HCT116 (cell line): ENCODE data around the gene ELK4. TPM values are rescaled to one million over a fixed set of nuclear protein-coding genes. Genes with fewer than 3 reads are reported as not detected.

Experiments
- ATAC-seq: fragments of 200-7000 bp; cut with Tn5 transposase; 2 replicates; pipeline ENCODE4 v1.9.1; 2020; ENCODE audit warnings: mild to moderate bottlenecking, moderate library complexity
- BruUV-seq: library from RNA; stranded (reverse); fragments of 400-500 nt; replicated peaks from 2 replicates; lab custom pipeline; 2021; lab: Mats Ljungman, UMichigan
- CTCF ChIA-PET: fragments of 300-600 bp; sonication (Branson Sonifier 250); formaldehyde crosslinking; loops from one replicate; lab custom pipeline; 2021; ENCODE audit warnings: antibody characterized with exemption; lab: Charles Lee
- POLR2A ChIA-PET: fragments of 300-600, 350-600 bp; sonication (Branson Sonifier 250); formaldehyde crosslinking; loops from one replicate; lab custom pipeline; 2021; ENCODE audit warnings: antibody characterized with exemption; lab: Charles Lee
- RAD21 ChIA-PET, 2 experiments: fragments of 300-600 bp; sonication (Branson Sonifier 250); formaldehyde crosslinking; loops; one replicate each; lab custom pipeline; 2023; ENCODE audit warnings: low total read pairs in 2 of 2; ENCODE audit not compliant: uncharacterized antibody in 2 of 2, unreplicated experiment in 2 of 2, low non-redundant PET in 1 of 2; lab: Charles Lee
- DNase-seq: peaks from one replicate; pipeline ENCODE4 v3.0.0-alpha.2; 2010; ENCODE audit warnings: low read depth, low spot score
- H2AFZ ChIP-seq: fragments of 200-600 bp; shearing (Covaris generic), sonication (generic); 2 replicates; pipeline ENCODE4 v1.6.1; 2017; ENCODE audit warnings: low read depth, mixed run types, mixed read lengths, antibody characterized with exemption, low read length; ENCODE audit not compliant: poor library complexity, severe bottlenecking
- H3K27ac ChIP-seq: 2 replicates; pipeline ENCODE4 v1.5.1; 2012; ENCODE audit warnings: low read depth, low read length
- H3K27me3 ChIP-seq: fragments of 200-600 bp; sonication (generic); 2 replicates; pipeline ENCODE4 v1.6.1; 2016; ENCODE audit warnings: mixed run types, low read length, mixed read lengths; ENCODE audit not compliant: insufficient read depth
- H3K36me3 ChIP-seq, 2 experiments: fragments of 200-500 bp in 1 of 2; fragments of 200-600 bp in 1 of 2; sonication (Bioruptor generic) in 1 of 2; sonication (generic) in 1 of 2; 2 replicates each; pipeline versions ENCODE4 v1.5.1 to v1.6.1; 2014 to 2016; ENCODE audit warnings: low read length in 2 of 2, inconsistent platforms in 1 of 2, mixed read lengths in 1 of 2, mixed run types in 1 of 2; ENCODE audit not compliant: insufficient read depth in 2 of 2, control insufficient read depth in 1 of 2
- H3K4me1 ChIP-seq, 2 experiments: fragments of 200-600 bp in 1 of 2; sonication (generic) in 1 of 2; 2 replicates each; pipeline versions ENCODE4 v1.5.1 to v1.6.1; 2012 to 2017; ENCODE audit warnings: low read length in 2 of 2, inconsistent platforms in 1 of 2, mild to moderate bottlenecking in 1 of 2, mixed read lengths in 1 of 2, mixed run types in 1 of 2, moderate library complexity in 1 of 2; ENCODE audit not compliant: insufficient read depth in 2 of 2, control insufficient read depth in 1 of 2
- H3K4me2 ChIP-seq: fragments of 200-600 bp; sonication (generic); 2 replicates; pipeline ENCODE4 v1.6.1; 2017; ENCODE audit warnings: mixed run types, low read length, mixed read lengths
- H3K4me3 ChIP-seq, 2 experiments: fragments of 200-600 bp in 1 of 2; sonication (generic) in 1 of 2; replicated peaks in 1 of 2; 2 replicates each; pipeline ENCODE4 v1.5.1; 2011 to 2016; ENCODE audit warnings: low read length in 2 of 2, control low read depth in 1 of 2, low read depth in 1 of 2, mild to moderate bottlenecking in 1 of 2, mixed read lengths in 1 of 2, mixed run types in 1 of 2
- H3K79me2 ChIP-seq: fragments of 200-600 bp; sonication (generic); 2 replicates; pipeline ENCODE4 v1.6.1; 2017; ENCODE audit warnings: mild to moderate bottlenecking, mixed run types, low read length, moderate library complexity, mixed read lengths; ENCODE audit not compliant: insufficient read depth
- H3K9ac ChIP-seq: fragments of 200-600 bp; sonication (generic); 2 replicates; pipeline ENCODE4 v1.6.1; 2016; ENCODE audit warnings: low read length, mixed read lengths
- H3K9me2 ChIP-seq: fragments of 200-600 bp; sonication (generic), shearing (Covaris generic); 2 replicates; pipeline ENCODE4 v1.6.1; 2017; ENCODE audit warnings: mixed run types, mild to moderate bottlenecking, moderate library complexity; ENCODE audit not compliant: insufficient read depth
- H3K9me3 ChIP-seq, 2 experiments: fragments of 200-500 bp in 1 of 2; fragments of 200-600 bp in 1 of 2; sonication (Bioruptor generic) in 1 of 2; sonication (generic) in 1 of 2; 2 replicates each; pipeline ENCODE4 v1.6.1; 2014 to 2017; ENCODE audit warnings: low read length in 2 of 2, mixed read lengths in 2 of 2, inconsistent platforms in 1 of 2, low read depth in 1 of 2, mild to moderate bottlenecking in 1 of 2, mixed run types in 1 of 2, moderate library complexity in 1 of 2; ENCODE audit not compliant: control insufficient read depth in 1 of 2, insufficient read depth in 1 of 2
- H4K20me1 ChIP-seq: fragments of 200-600 bp; sonication (generic), shearing (Covaris generic); 2 replicates; pipeline ENCODE4 v1.6.1; 2017; ENCODE audit warnings: mixed run types, mild to moderate bottlenecking, moderate library complexity; ENCODE audit not compliant: insufficient read depth
- CEBPB ChIP-seq: IDR thresholded peaks from 2 replicates; pipeline ENCODE4 v1.6.1; 2012; ENCODE audit warnings: low read depth
- EGR1 ChIP-seq: IDR thresholded peaks from 2 replicates; pipeline ENCODE4 v1.6.1; 2012; ENCODE audit warnings: low read depth
- ELF1 ChIP-seq: IDR thresholded peaks from 2 replicates; pipeline ENCODE4 v1.6.1; 2012; ENCODE audit warnings: low read depth, borderline replicate concordance
- EZH2 ChIP-seq: fragments of 200-600 bp; sonication (generic); IDR thresholded peaks from 2 replicates; pipeline ENCODE4 v1.6.1; 2017; ENCODE audit warnings: antibody characterized with exemption, mixed run types
- EZH2phosphoT487 ChIP-seq: fragments of 200-600 bp; IDR thresholded peaks from 2 replicates; pipeline ENCODE4 v1.6.1; 2018; ENCODE audit warnings: antibody characterized with exemption, borderline replicate concordance
- JUND ChIP-seq: IDR thresholded peaks from 2 replicates; pipeline ENCODE4 v1.6.1; 2012
- POLR2A ChIP-seq: IDR thresholded peaks from 2 replicates; pipeline ENCODE4 v1.7.0; 2011; ENCODE audit warnings: borderline replicate concordance; ENCODE audit not compliant: insufficient read depth, insufficient read length; ENCODE audit errors: extremely low read depth
- RAD21 ChIP-seq: IDR thresholded peaks from 2 replicates; pipeline ENCODE4 v1.6.1; 2012; ENCODE audit warnings: low read depth, mild to moderate bottlenecking
- SIN3A ChIP-seq: IDR thresholded peaks from 2 replicates; pipeline ENCODE4 v1.6.1; 2012; ENCODE audit warnings: low read depth
- SRF ChIP-seq: IDR thresholded peaks from 2 replicates; pipeline ENCODE4 v1.6.1; 2012; ENCODE audit warnings: low read depth
- TCF7L2 ChIP-seq: IDR thresholded peaks from 2 replicates; pipeline ENCODE4 v1.7.0; 2011; ENCODE audit warnings: borderline replicate concordance, inconsistent platforms; ENCODE audit not compliant: insufficient read depth, insufficient read length; ENCODE audit errors: extremely low read depth
- YY1 ChIP-seq: IDR thresholded peaks from 2 replicates; pipeline ENCODE4 v1.6.1; 2011; ENCODE audit warnings: low read length, low read depth, moderate library complexity, mild to moderate bottlenecking; ENCODE audit not compliant: insufficient replicate concordance; ENCODE audit errors: extremely low read depth
- ZFX ChIP-seq: fragments of 450-650 bp; IDR thresholded peaks from 2 replicates; pipeline ENCODE4 v1.6.1; 2017
- ZNF274 ChIP-seq: fragments of 200-500 bp; sonication (Bioruptor generic); IDR thresholded peaks from 2 replicates; pipeline ENCODE4 v1.6.1; 2014; ENCODE audit warnings: mild to moderate bottlenecking, low read depth, low read length, inconsistent platforms
- intact Hi-C: fragments of 100-400 bp; cut with micrococcal nuclease; formaldehyde crosslinking; loops from 2 replicates; pipeline ENCODE4 v1.10.0; 2022
- total RNA-seq: library from RNA; stranded (reverse); gene quantifications from one replicate; pipeline ENCODE4 v1.2.1, GENCODE V29; 2021; ENCODE audit not compliant: unreplicated experiment
- TF ChIP-seq, protein P1 (sequence below): IDR thresholded peaks from 2 replicates; pipeline ENCODE4 v1.6.1; 2011; ENCODE audit warnings: mild to moderate bottlenecking, low read length, moderate library complexity; ENCODE audit not compliant: insufficient replicate concordance; ENCODE audit errors: extremely low read depth
- TF ChIP-seq, protein P2 (sequence below): IDR thresholded peaks from 2 replicates; pipeline ENCODE4 v1.6.1; 2012

The ELK4 gene
- total RNA-seq, 1 experiment from 2014 or later: 46.2 TPM

DNA sequence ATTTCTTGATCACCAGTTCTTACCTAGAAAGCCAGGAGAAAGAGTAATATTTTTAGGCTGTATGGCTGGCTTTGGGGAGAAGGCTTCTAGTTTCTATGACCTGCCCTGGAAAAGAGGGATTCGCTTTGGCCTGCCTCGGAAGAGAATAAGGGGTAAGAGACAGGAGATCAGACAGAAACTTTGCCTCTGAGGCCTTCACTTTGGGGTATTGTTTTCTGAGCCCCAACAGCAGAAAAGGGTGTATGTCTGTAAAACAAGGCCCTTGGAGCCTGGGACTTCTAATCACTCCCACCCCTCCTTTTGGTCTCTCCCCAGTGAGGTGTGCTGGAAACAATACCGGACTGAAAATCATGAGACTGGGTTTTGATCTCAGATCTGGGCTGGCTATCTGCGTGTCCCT, 43.4 kb upstream of the ELK4 start:
- CTCF ChIA-PET: interaction anchor here (4.0 kb wide), 1 partner anchor 16 kb away, joined by 13 read pairs; no protein-coding TSS in a partner anchor
- Histone ChIP-seq H3K36me3 (no peaks in the 10 kb centered on the region), H3K9me2 (no peaks in the 10 kb centered on the region), H4K20me1 (no peaks in the 10 kb centered on the region), H3K9me3 (no peaks in the 10 kb centered on the region), H3K4me3 (no peak overlapping the region), H3K4me2 (no peak overlapping the region), H3K9ac (no peak overlapping the region), H3K79me2 (peaks cover 23% of the 10 kb centered on the region; the same call in 1 of the 2 replicates), H3K4me1 (peaks cover 32 to 48% of the 10 kb centered on the region in 2 experiments), H2AFZ (no peak overlapping the region), H3K27me3 (no peaks in the 10 kb centered on the region), H3K27ac (no peak overlapping the region)
- BruUV-seq: no TSS peak
- intact Hi-C loops: no loop called here
- DNase-seq: no peak
- RAD21 ChIA-PET: no interaction called here
- ATAC-seq: no peak
- no peak for TF ChIP-seq SRF
- no peak for TF ChIP-seq TCF7L2
- no peak for TF ChIP-seq EZH2
- no peak for TF ChIP-seq SIN3A
- TF ChIP-seq CEBPB: no peak
- TF ChIP-seq EZH2phosphoT487: no peak
- no peak for TF ChIP-seq ELF1
- no peak for TF ChIP-seq POLR2A
- no peak for TF ChIP-seq ZFX
- no peak for TF ChIP-seq JUND
- POLR2A ChIA-PET: no interaction called here

DNA sequence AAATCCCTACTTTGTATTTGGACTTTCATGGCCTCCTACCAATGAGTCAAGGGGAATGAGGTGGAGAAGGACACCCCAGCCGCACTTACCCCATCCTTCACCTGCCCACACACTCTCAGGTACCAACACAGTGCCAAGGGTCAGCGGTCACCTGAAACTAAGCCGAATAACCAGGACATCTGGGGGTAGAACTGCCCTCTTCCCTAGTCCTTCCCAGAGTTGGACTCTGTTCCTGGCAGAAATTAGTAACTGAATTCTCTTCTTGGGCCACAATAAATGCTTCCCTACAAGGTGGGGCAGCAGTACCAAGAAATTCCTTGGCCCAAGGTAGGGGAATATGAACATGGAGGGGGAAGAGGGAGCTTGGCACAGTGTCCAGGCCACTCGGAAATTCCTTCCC, 41.2 kb upstream of the ELK4 start:
- peak overlapping the region; percentile 66 for H3K4me2 ChIP-seq
- H3K4me3 ChIP-seq: no peak overlapping the region
- no peaks in the 10 kb centered on the region for H3K9me2 ChIP-seq
- POLR2A ChIA-PET: no interaction called here
- ATAC-seq: no peak
- CTCF ChIA-PET: interaction anchor here (0.6 to 4.0 kb wide), 6 partner anchors 14 to 305 kb away, joined by 3 to 13 read pairs (median 3); no protein-coding TSS in a partner anchor
- H3K36me3 ChIP-seq: no peaks in the 10 kb centered on the region
- H2AFZ ChIP-seq: no peak overlapping the region
- peaks cover 25 to 58% of the 10 kb centered on the region in 2 experiments for H3K4me1 ChIP-seq
- no TSS peak for BruUV-seq
- intact Hi-C loops: no loop called here
- no peak overlapping the region for H3K27ac ChIP-seq
- H3K27me3 ChIP-seq: no peaks in the 10 kb centered on the region
- H3K9ac ChIP-seq: no peak overlapping the region
- peaks cover 13% of the 10 kb centered on the region; the same call in 1 of the 2 replicates for H3K79me2 ChIP-seq
- RAD21 ChIA-PET: no interaction called here
- TF ChIP-seq TCF7L2 (no peak), EZH2phosphoT487 (no peak), POLR2A (no peak), ZFX (no peak), EGR1 (no peak), SIN3A (no peak), RAD21 (no peak), YY1 (no peak), ELF1 (no peak), ZNF274 (no peak), CEBPB (no peak)
- TF ChIP-seq, protein P1, sequence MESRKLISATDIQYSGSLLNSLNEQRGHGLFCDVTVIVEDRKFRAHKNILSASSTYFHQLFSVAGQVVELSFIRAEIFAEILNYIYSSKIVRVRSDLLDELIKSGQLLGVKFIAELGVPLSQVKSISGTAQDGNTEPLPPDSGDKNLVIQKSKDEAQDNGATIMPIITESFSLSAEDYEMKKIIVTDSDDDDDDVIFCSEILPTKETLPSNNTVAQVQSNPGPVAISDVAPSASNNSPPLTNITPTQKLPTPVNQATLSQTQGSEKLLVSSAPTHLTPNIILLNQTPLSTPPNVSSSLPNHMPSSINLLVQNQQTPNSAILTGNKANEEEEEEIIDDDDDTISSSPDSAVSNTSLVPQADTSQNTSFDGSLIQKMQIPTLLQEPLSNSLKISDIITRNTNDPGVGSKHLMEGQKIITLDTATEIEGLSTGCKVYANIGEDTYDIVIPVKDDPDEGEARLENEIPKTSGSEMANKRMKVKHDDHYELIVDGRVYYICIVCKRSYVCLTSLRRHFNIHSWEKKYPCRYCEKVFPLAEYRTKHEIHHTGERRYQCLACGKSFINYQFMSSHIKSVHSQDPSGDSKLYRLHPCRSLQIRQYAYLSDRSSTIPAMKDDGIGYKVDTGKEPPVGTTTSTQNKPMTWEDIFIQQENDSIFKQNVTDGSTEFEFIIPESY: no peak
- TF ChIP-seq, protein P2, sequence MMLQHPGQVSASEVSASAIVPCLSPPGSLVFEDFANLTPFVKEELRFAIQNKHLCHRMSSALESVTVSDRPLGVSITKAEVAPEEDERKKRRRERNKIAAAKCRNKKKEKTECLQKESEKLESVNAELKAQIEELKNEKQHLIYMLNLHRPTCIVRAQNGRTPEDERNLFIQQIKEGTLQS: no peak
- TF ChIP-seq, all 23 proteins: peak for 0
- H4K20me1 ChIP-seq: no peaks in the 10 kb centered on the region
- DNase-seq: no peak
- H3K9me3 ChIP-seq: no peaks in the 10 kb centered on the region
